Gastrocnemius medialis (tissue), 4 donors: Measurements from ENCODE around the gene SLC6A8. TPM values are rescaled to one million over a fixed set of nuclear protein-coding genes. Genes with fewer than 3 reads are reported as not detected.
"Not testable (repeated sequence)": the region's sequence is repeated elsewhere in the genome, so short reads cannot be mapped to it uniquely, and the experiment has no call there.

ENCODE experiments used
- ATAC-seq, 2 donors: fragments of 150-250 bp; one replicate each; pipeline ENCODE4 v1.9.1; 2016
- DNase-seq, 2 donors: peaks; one replicate each; pipeline ENCODE4 v3.0.0-alpha.2; 2019
- H3K27ac ChIP-seq, 4 donors: fragments of 200-600 bp; sonication (generic); 1 replicate in 1 of 4; 2 replicates in 3 of 4; pipeline ENCODE4 v1.5.1; 2016 to 2018; ENCODE audit warnings: mild to moderate bottlenecking in 2 of 4, moderate library complexity in 1 of 4
- H3K27me3 ChIP-seq, 3 donors: fragments of 200-600 bp; sonication (generic) in 2 of 3; 1 replicate in 1 of 3; 2 replicates in 2 of 3; pipeline versions ENCODE4 v1.5.1 to v1.6.0; 2016 to 2019; ENCODE audit warnings: mild to moderate bottlenecking in 1 of 3, moderate library complexity in 1 of 3
- H3K36me3 ChIP-seq, 2 donors: fragments of 200-600 bp; sonication (generic) in 1 of 2; one replicate each; pipeline ENCODE4 v1.5.1; 2017 to 2018
- H3K4me1 ChIP-seq, 2 donors: fragments of 200-600 bp; sonication (generic) in 1 of 2; one replicate each; pipeline ENCODE4 v1.5.1; 2016 to 2017; ENCODE audit warnings: mild to moderate bottlenecking in 2 of 2
- H3K4me3 ChIP-seq, 4 donors: fragments of 200-600 bp; sonication (generic) in 3 of 4; 1 replicate in 1 of 4; 2 replicates in 3 of 4; pipeline ENCODE4 v1.5.1; 2016 to 2019; ENCODE audit warnings: mild to moderate bottlenecking in 2 of 4
- H3K9me3 ChIP-seq, 3 donors: fragments of 200-600 bp; sonication (generic) in 2 of 3; 1 replicate in 1 of 3; 2 replicates in 2 of 3; pipeline ENCODE4 v1.5.1; 2016 to 2019
- POLR2A ChIP-seq, 2 donors: fragments of 450-650 bp; IDR thresholded peaks; one replicate each; pipeline ENCODE4 v1.6.1; 2017; ENCODE audit warnings: antibody characterized with exemption in 2 of 2, mild to moderate bottlenecking in 2 of 2, moderate library complexity in 2 of 2
- in situ Hi-C, 4 donors: fragments of 200-750 bp; cut with MboI; loops; one replicate each; pipeline versions ENCODE4 v1.15.0 to v1.8.0; 2017; ENCODE audit warnings: low sequenced_read_pairs in 4 of 4
- intact Hi-C: fragments of 100-400 bp; cut with DNase I; formaldehyde crosslinking; loops from one replicate; pipeline ENCODE4 v1.15.1; 2023; ENCODE audit warnings: low total_unique reads
- total RNA-seq, 4 donors: library from RNA; depleted of rRNA; stranded (reverse); fragments of >200 nt; gene quantifications; one replicate each; pipeline versions ENCODE4 v1.1.0 to v1.2.3, GENCODE V29; 2016
- TF ChIP-seq, protein P1 (sequence below), 5 experiments: fragments of 450-650 bp in 3 of 5; fragments of 200-600 bp in 2 of 5; sonication (generic) in 2 of 5; IDR thresholded peaks in 4 of 5; conservative IDR thresholded peaks in 1 of 5; 1 replicate in 4 of 5; 2 replicates in 1 of 5; pipeline ENCODE4 v1.5.1; 2016 to 2019; ENCODE audit warnings: antibody characterized with exemption in 5 of 5, mild to moderate bottlenecking in 3 of 5, moderate library complexity in 3 of 5

The SLC6A8 gene
- total RNA-seq, 4 donors from 2014 or later, result 40.1 to 78.1 (median 45.0) TPM

DNA sequence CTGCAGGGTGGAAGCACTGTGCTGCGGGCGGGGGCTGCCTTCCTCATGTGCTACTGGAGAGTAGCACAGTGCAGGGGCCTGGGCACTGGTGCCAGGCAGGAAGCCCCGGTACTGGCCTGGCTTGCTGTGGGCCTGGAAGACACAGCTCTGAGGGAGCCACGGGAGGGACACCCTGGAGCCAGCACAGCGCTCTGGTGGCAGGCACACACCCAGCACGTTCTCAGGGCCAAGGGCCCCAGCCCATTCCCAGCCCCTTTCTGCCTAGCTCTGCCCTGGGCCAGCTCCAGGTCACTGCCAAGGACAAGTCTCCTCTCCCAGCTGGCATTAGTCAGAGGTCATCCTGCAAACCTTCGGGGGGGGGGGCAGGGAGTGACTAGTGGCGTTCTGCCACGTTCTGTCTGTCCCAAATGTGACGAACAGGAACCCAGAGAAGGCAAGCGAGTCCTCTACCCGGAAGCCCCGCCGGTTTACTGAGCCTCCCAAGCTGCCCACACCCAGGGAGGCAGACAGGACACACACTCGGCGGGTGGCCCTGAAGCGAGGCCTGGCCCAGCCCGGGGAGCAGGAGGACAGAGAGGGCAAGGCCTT, 12.2 kb downstream of the SLC6A8 start:
- H3K36me3 ChIP-seq, in situ Hi-C loops, H3K9me3 ChIP-seq, H3K4me3 ChIP-seq, H3K27me3 ChIP-seq: not testable (repeated sequence)
- Histone ChIP-seq H3K27ac (peak overlapping the region; percentile 85 to 91 (median 90)), H3K4me1 (peaks cover 27 to 74% of the 10 kb centered on the region in 2 donors)
- DNase-seq, result peak; percentile 32 to 82
- peak; percentile 25 to 36 for ATAC-seq
- peak in 1 of 2 donors; percentile 8 for TF ChIP-seq POLR2A (IDR thresholded peaks at IDR 0.05)
- intact Hi-C loops, result loop anchor here (10.0 kb wide), 1 partner anchor 345 kb away; no protein-coding TSS in a partner anchor

DNA sequence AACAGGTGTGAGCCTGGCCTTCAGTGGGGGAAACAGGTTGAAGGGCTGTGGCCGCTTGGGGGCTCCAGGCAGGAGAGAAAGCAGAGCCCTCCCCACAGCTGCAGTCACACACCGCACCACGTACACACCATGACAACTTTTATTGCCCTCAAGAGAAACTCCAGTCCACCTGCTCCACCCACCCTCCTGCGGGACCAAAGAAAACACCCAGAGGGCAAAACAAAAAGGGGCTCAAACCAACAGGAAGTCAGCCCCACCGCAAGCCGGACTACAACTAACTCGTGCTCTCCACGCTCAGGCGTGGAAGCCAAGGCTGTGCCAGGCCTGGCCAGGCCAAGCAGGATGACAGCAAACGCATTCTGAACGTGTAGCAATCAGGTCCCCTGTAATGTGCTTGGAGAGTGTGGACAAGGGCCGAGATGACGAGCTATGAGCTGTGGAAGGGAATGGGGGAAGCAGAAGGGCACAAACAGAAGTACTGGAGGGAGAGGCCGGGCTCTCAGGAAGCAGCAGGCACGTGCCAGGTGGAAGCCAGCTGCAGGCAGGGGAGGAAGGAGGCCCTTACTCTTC, 12.7 kb downstream of the SLC6A8 start:
- DNase-seq (peak in 1 of 2 donors; percentile 68), ATAC-seq (peak; percentile 9 to 10)
- in situ Hi-C loops, result no loop called here
- intact Hi-C loops, result loop anchor here (10.0 kb wide), 1 partner anchor 344 kb away; no protein-coding TSS in a partner anchor
- Histone ChIP-seq H3K9me3 (no peaks in the 10 kb centered on the region), H3K27me3 (no peaks in the 10 kb centered on the region), H3K4me1 (peaks cover 27 to 74% of the 10 kb centered on the region in 2 donors), H3K36me3 (no peaks in the 10 kb centered on the region), H3K4me3 (no peak overlapping the region), H3K27ac (peak overlapping the region; percentile 85 to 91 (median 90))
- TF ChIP-seq POLR2A (IDR thresholded peaks at IDR 0.05), result no peak
- TF ChIP-seq, protein P1, sequence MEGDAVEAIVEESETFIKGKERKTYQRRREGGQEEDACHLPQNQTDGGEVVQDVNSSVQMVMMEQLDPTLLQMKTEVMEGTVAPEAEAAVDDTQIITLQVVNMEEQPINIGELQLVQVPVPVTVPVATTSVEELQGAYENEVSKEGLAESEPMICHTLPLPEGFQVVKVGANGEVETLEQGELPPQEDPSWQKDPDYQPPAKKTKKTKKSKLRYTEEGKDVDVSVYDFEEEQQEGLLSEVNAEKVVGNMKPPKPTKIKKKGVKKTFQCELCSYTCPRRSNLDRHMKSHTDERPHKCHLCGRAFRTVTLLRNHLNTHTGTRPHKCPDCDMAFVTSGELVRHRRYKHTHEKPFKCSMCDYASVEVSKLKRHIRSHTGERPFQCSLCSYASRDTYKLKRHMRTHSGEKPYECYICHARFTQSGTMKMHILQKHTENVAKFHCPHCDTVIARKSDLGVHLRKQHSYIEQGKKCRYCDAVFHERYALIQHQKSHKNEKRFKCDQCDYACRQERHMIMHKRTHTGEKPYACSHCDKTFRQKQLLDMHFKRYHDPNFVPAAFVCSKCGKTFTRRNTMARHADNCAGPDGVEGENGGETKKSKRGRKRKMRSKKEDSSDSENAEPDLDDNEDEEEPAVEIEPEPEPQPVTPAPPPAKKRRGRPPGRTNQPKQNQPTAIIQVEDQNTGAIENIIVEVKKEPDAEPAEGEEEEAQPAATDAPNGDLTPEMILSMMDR (IDR thresholded peaks at IDR 0.05 in 4 of 5, conservative IDR thresholded peaks at IDR 0.05 in 1 of 5), result no peak

DNA sequence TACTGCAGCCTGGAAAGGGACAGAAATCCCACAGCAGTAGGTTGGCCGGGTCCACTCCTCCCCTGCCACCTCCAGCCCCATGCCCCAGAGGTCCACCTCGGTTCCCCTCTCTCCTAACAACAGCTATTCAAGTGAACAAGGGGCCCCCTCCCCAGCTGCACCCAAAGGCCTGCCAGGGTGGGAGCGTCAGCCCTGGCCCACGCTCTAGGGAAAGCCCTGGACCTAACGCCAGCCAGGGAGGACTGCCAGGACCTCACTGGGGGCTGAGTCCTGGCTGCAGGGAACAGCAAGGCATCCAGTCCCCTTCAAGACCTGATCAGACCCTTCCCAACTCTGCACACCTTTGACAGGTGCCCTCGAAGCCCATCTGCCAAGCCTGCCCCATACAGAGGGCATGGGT, 13.2 kb downstream of the SLC6A8 start:
- H3K27me3 ChIP-seq, result no peaks in the 10 kb centered on the region
- DNase-seq (no peak), ATAC-seq (no peak)
- H3K27ac ChIP-seq, result peak overlapping the region; percentile 85 to 91 (median 90)
- H3K36me3 ChIP-seq, result no peaks in the 10 kb centered on the region
- TF ChIP-seq, protein P1 (IDR thresholded peaks at IDR 0.05 in 4 of 5, conservative IDR thresholded peaks at IDR 0.05 in 1 of 5), result no peak
- TF ChIP-seq POLR2A (IDR thresholded peaks at IDR 0.05), result no peak
- intact Hi-C loops (loop anchor here (10.0 kb wide), 1 partner anchor 344 kb away; no protein-coding TSS in a partner anchor), in situ Hi-C loops (no loop called here)
- H3K9me3 ChIP-seq, result no peaks in the 10 kb centered on the region
- H3K4me1 ChIP-seq, result peaks cover 27 to 69% of the 10 kb centered on the region in 2 donors
- H3K4me3 ChIP-seq, result no peak overlapping the region

DNA sequence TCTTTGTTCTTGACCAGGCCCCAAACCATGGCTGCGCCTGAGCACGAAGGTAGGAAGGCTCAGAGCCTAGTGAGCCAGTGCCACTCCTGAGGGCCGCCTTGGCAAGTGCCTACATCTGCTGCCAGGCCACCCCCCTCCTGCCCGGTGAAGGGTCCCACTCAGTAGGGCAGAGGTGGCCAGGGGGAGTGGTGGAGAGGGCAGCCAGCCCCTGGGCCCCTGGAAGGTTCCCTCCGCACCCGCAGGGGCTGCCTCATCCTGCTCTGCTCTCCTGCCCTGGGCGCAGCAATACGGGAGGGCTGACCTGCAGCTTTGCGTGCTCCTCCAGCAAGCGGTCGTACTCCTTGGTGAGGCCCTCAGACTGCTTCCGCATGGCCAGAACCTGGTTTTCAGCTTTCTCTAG, 14.0 kb downstream of the SLC6A8 start:
- DNase-seq, result no peak
- in situ Hi-C loops, result no loop called here
- H3K9me3 ChIP-seq, result no peaks in the 10 kb centered on the region

More for the DNA sequence above, 14.0 kb downstream of the SLC6A8 start:
- Histone ChIP-seq H3K27me3 (no peaks in the 10 kb centered on the region), H3K4me1 (peaks cover 27 to 67% of the 10 kb centered on the region in 2 donors), H3K4me3 (no peak overlapping the region), H3K27ac (peak overlapping the region; percentile 85 to 91 (median 90)), H3K36me3 (no peaks in the 10 kb centered on the region)
- no peak for ATAC-seq
- intact Hi-C loops, result loop anchor here (10.0 kb wide), 1 partner anchor 343 kb away; no protein-coding TSS in a partner anchor
- TF ChIP-seq POLR2A (IDR thresholded peaks at IDR 0.05), result no peak
- TF ChIP-seq, protein P1 (IDR thresholded peaks at IDR 0.05 in 4 of 5, conservative IDR thresholded peaks at IDR 0.05 in 1 of 5), result no peak
